ENCODE results near the gene ASB8.

ASB8 gene

GRCh38 chr12:48145981-48146380 lies 11.3 kb downstream of the ASB8 start:
- Histone ChIP-seq H2AFZ (ENCODE audit: low read depth) (no peak overlapping the region), H3K27me3 (ENCODE audit: insufficient read depth, low read depth) (no peaks in the 10 kb centered on the region), H3K27ac (no peak overlapping the region), H3K4me2 (no peak overlapping the region), H4K20me1 (ENCODE audit: insufficient read depth) (no peaks in the 10 kb centered on the region), H3K9ac (no peak overlapping the region), H3K36me3 (ENCODE audit: insufficient read depth) (peaks cover 4% of the 10 kb centered on the region; the same call in 1 of the 2 replicates), H3K4me1 (ENCODE audit: low read depth, poor library complexity, severe bottlenecking) (peaks cover 6% of the 10 kb centered on the region), H3K4me3 (IDR thresholded peaks at IDR 0.05; ENCODE audit: insufficient read depth, low read depth, low read length) (no peak overlapping the region), H3K79me2 (ENCODE audit: insufficient read depth, low read depth) (no peaks in the 10 kb centered on the region)
- TF ChIP-seq CTCF (conservative IDR thresholded peaks at IDR 0.05; ENCODE audit: low read depth, low read length): no peak

GRCh38 chr12:48143898-48144297 lies 13.4 kb downstream of the ASB8 start:
- no peaks in the 10 kb centered on the region for H3K79me2 ChIP-seq (ENCODE audit: insufficient read depth, low read depth)
- no peaks in the 10 kb centered on the region for H3K4me1 ChIP-seq (ENCODE audit: low read depth, poor library complexity, severe bottlenecking)
- H3K9ac ChIP-seq: no peak overlapping the region
- no peak overlapping the region for H3K27ac ChIP-seq
- no peaks in the 10 kb centered on the region for H3K27me3 ChIP-seq (ENCODE audit: insufficient read depth, low read depth)
- H3K4me2 ChIP-seq: no peak overlapping the region
- H3K36me3 ChIP-seq (ENCODE audit: insufficient read depth): peaks cover 7% of the 10 kb centered on the region; the same call in 1 of the 2 replicates
- no peak overlapping the region for H3K4me3 ChIP-seq (IDR thresholded peaks at IDR 0.05; ENCODE audit: insufficient read depth, low read depth, low read length)
- no peak overlapping the region for H2AFZ ChIP-seq (ENCODE audit: low read depth)
- H4K20me1 ChIP-seq (ENCODE audit: insufficient read depth): no peaks in the 10 kb centered on the region
- no peak for TF ChIP-seq CTCF (conservative IDR thresholded peaks at IDR 0.05; ENCODE audit: low read depth, low read length)

GRCh38 chr12:48142818-48143674 lies 14.3 kb downstream of the ASB8 start:
- Histone ChIP-seq H3K79me2 (ENCODE audit: insufficient read depth, low read depth) (no peaks in the 10 kb centered on the region), H4K20me1 (ENCODE audit: insufficient read depth) (no peaks in the 10 kb centered on the region), H3K4me2 (no peak overlapping the region), H3K27ac (no peak overlapping the region), H3K27me3 (ENCODE audit: insufficient read depth, low read depth) (no peaks in the 10 kb centered on the region), H2AFZ (ENCODE audit: low read depth) (no peak overlapping the region), H3K36me3 (ENCODE audit: insufficient read depth) (peaks cover 7% of the 10 kb centered on the region; the same call in 1 of the 2 replicates), H3K4me3 (IDR thresholded peaks at IDR 0.05; ENCODE audit: insufficient read depth, low read depth, low read length) (no peak overlapping the region), H3K4me1 (ENCODE audit: low read depth, poor library complexity, severe bottlenecking) (no peaks in the 10 kb centered on the region), H3K9ac (no peak overlapping the region)
- no peak for TF ChIP-seq CTCF (conservative IDR thresholded peaks at IDR 0.05; ENCODE audit: low read depth, low read length)

- Histone ChIP-seq H3K27me3 (ENCODE audit: insufficient read depth, low read depth) (no peaks in the 10 kb centered on the region), H4K20me1 (ENCODE audit: insufficient read depth) (no peaks in the 10 kb centered on the region), H3K9ac (no peak overlapping the region), H2AFZ (ENCODE audit: low read depth) (no peak overlapping the region), H3K4me1 (ENCODE audit: low read depth, poor library complexity, severe bottlenecking) (no peaks in the 10 kb centered on the region), H3K4me3 (IDR thresholded peaks at IDR 0.05; ENCODE audit: insufficient read depth, low read depth, low read length) (no peak overlapping the region), H3K79me2 (ENCODE audit: insufficient read depth, low read depth) (no peaks in the 10 kb centered on the region), H3K27ac (no peak overlapping the region), H3K4me2 (no peak overlapping the region), H3K36me3 (ENCODE audit: insufficient read depth) (peaks cover 11% of the 10 kb centered on the region; the same call in 1 of the 2 replicates)
- no peak for TF ChIP-seq CTCF (conservative IDR thresholded peaks at IDR 0.05; ENCODE audit: low read depth, low read length)
These were observed 22.3 kb downstream of the ASB8 start for GRCh38 chr12:48135027-48135426.
